SKM-1 treated with dmso at 0.1 percent for 144 hours (cell line): ENCODE results near the gene KRTAP12-4.
"Not testable (repeated sequence)": the region's sequence is repeated elsewhere in the genome, so short reads cannot be mapped to it uniquely, and the experiment has no call there.

Experiments used
- DNase-seq: peaks from one replicate; lab custom pipeline; 2025; ENCODE audit not compliant: unreplicated experiment; lab: John Stamatoyannopoulos, UW

The KRTAP12-4 gene

DNA sequence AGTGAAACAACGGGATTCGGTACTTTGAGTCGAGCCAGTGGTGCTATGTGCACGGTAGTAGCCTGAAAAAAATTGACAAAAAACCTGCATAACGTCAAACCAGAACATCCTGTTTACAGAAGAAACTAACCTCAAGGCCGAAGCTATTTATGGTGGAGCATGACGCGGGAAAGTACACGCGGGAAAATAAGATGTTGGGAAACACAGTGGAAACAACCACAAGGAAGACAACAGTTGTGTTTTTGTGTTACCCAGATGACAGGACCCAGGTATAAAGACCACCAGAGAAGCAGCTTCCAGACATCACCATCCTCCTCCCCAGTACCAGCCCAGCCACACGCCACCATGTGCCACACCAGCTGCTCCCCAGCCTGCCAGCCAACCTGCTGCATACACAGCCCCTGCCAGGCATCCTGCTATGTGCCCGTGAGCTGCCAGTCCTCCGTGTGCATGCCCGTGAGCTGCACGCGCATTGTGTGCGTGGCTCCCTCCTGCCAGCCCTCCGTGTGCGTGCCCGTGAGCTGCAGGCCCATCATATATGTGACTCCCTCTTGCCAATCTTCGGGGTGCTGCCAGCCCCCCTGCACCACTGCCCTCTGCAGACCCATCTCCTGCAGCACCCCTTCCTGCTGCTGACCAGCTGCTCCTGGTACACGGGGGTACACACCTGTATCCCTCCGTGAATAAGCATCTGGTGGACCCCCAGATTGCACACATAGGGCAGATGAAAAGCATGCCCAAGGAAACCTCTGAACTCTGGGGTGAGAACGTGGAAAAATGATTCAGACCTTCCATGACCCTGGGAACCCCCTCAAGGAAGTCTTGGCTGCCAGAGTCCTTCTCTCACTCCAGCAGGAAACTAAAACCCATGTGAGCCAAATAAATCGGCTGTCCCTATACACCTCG, 3.4 kb upstream of the KRTAP12-4 start, which contains the start of gene KRTAP12-3:
Gene KRTAP12-3, plus strand, starts transcription at position 298 of the 906 bp plus-strand sequence. Its CDS starts 48 bp downstream, at position 346.
- DNase-seq: no peak

GRCh38 chr21:44656868-44657267, 2.4 kb upstream of the KRTAP12-4 start:
- DNase-seq: no peak

GRCh38 chr21:44653656-44654575, 543 bp downstream of the KRTAP12-4 start:
- no peak for DNase-seq

- DNase-seq: no peak
Observed at GRCh38 chr21:44653123-44653522, 1.3 kb downstream of the KRTAP12-4 start.

- no peak for DNase-seq
Observed at GRCh38 chr21:44650973-44651675, 3.3 kb downstream of the KRTAP12-4 start.

GRCh38 chr21:44650265-44650972, 4.0 kb downstream of the KRTAP12-4 start:
- no peak for DNase-seq

DNA sequence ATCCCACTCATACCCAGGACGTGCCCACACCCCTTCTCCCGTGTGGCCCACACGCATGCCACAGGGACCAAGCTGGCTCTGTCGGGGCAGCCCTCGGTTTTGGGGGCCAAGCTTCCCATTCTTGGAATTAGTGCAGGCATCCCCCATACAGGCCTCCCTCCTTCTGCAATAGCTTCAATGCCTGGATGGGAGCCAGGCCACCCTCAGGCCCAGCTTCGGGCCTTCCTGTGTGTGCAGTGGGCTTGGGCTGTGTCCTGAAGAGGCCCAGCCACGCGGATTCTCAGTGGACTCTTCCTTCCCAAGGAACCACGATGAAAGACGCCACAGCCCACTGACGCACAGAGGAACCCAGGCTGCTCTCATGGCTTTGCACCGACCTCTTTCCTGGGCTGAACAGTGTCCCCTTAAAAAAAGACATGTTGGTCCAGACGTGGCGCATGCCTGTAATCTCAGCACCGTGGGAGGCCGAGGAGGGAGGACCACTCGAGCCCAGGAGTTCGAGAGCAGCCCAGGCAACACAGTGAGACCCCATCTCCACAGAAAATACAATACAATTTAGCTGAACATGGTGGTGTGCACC, 4.8 kb downstream of the KRTAP12-4 start:
- no peak for DNase-seq

DNA sequence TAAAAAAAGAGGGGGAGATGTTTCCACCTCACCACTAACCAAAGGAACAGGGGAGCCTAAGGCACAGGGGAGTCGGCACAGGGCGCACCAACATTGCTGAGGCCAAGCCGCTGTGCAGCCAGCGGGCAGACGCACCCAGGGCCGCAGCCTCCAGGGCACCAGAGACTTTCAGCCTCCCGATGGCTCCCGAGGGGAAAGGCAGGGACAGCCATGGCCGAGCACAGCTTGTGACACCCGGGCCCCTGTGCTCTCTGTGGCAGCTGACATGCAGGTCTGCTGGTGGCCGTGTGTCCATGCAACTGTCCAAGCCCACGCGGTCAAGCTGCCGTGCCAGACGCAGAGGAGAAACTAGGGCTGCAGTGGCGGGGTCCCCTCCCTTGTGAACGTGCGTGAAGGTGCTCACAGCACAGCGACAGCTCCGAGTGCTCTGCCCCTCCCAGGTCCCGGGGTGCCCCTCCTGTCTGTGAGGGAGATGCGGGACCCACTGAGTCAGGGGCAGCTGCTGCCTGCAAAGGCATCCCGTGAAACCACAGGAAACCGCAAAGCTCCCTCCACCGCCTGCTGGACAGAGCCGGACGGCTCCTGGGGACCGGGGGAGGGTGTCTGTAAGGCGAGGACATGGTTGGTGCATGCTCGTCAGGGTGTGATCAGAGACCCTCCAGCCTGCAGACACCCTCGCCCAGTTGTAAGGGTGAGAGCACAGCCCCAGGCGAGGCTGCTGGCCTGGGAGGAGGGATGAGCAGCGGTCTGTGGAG, 5.7 kb downstream of the KRTAP12-4 start:
- DNase-seq: no peak

DNA sequence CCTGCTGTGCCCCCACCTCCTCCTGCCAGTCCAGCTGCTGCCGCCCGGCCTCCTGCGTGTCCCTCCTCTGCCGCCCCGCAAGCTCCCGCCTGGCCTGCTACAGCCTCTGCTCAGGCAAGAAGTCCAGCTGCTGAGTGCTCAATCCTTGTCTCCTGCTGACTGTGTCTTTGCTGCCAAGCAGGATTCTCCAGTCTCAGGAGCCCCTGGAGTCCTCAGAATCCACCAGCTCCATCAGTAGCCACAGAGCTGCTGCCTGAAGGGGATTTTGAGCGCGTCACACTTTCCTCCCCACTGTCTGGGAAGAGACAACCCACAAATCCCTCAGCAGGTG, 7.3 kb downstream of the KRTAP12-4 start:
- DNase-seq: no peak

- DNase-seq: not testable (repeated sequence)
Observed at GRCh38 chr21:44646366-44647221, 7.9 kb downstream of the KRTAP12-4 start, which contains the start of gene KRTAP10-11. TSS of gene KRTAP10-11 (plus strand) at chr21:44646414. CDS start at chr21:44646459, 45 bp downstream.

DNA sequence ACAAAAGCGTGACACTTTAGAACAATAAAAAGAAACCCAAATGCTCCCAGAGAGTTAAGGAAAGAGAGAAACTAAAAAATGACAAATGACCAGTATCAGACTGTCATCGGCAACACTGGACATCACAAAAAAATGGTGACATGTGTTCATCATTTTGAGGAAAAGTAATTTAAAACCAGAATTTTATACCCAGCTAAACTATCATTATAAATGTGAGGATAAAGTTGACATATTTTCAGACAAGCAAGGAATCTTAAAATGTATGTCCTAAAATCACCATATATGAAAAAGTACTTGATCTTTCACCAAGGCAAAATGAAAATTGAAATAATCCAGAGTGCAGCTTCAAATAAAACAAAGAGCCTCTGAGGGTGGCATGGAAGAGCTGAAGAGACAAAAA, 9.6 kb downstream of the KRTAP12-4 start:
- DNase-seq: no peak

GRCh38 chr21:44643741-44644310, 10.6 kb downstream of the KRTAP12-4 start:
- DNase-seq: no peak

GRCh38 chr21:44640761-44641160, 13.7 kb downstream of the KRTAP12-4 start:
- DNase-seq: no peak

DNA sequence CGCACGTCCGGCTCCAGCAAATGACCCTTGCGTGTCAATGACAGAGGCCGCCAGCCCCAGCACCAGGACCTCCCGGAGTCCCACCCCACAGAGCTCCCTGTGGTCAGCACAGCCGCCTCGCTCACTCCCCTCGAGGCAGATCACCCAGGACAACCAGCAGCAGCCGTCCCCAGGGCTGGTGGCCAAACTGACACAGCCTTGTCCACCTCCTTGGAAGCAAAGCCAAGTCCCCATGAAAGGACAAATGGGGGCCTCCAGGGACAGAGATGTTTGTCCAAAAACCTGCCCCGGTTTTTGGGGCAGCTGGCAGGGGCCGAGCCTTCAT, 15.2 kb downstream of the KRTAP12-4 start:
- no peak for DNase-seq

- DNase-seq: not testable (repeated sequence)
Observed at GRCh38 chr21:44638506-44639330, 15.7 kb downstream of the KRTAP12-4 start.

DNA sequence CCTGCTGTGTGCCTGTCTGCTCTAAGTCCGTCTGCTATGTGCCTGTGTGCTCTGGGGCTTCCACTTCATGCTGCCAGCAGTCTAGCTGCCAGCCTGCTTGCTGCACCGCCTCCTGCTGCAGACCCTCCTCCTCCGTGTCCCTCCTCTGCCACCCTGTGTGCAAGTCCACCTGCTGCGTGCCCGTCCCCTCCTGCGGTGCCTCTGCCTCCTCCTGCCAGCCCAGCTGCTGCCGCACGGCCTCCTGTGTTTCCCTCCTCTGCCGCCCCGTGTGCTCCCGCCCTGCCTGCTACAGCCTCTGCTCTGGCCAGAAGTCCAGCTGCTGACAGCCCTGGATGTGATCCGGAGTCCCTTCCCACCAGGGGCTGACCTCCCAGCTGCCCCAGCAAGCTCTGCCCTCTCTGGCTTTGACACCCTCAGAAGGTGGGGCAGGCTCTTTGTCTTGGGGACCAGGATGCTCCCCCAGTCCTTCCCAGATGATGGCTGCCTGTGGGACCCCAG, 16.6 kb downstream of the KRTAP12-4 start:
- DNase-seq: not testable (repeated sequence)
